Measurements from ENCODE around the gene GPR4.

Gene GPR4

DNA sequence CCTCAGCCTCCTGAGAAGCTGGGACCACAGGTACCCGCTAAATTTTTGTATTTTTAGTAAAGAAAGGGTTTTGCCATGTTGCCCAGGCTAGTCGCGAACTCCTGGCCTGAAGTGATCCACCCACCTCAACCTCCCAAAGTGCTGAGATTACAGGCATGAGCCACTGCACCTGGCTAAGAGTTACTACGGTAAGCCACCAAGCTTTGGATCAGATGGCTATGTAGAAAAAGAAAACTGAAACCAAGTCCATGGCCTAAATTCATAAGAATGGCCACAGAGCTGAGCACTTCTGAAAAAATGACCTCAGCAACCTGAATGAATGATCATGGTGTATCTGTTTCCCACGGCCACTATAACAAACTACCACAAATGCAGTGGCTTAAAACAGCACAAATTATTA lies 26.8 kb downstream of the GPR4 start:
- Histone ChIP-seq H3K27ac (ENCODE audit: low read depth, low read length) (no peak overlapping the region), H3K4me1 (ENCODE audit: control insufficient read depth, insufficient read depth, low read length) (peaks cover 11% of the 10 kb centered on the region)

DNA sequence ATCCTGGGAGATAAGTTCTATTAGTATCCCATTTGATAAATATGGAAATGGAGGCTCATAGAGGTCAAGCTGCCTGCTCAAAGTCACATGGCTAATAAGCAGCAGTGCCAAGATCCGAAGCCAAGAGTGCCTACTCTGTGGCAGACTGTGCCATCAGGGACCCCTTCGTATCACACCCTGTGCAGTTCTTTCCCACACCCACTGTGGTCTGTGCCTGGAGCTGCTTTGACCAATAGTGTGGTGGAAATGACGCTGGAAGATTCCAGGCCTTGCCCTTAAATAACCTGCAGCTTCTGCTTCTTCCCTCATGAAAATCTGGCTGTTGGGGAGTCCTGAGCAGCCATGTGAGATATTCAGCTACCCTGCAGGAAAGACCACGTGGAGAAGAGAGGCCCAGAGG lies 27.5 kb downstream of the GPR4 start:
- H3K4me1 ChIP-seq (ENCODE audit: control insufficient read depth, insufficient read depth, low read length): peaks cover 11% of the 10 kb centered on the region

More for the DNA sequence above, 26.8 kb downstream of the GPR4 start:
- Histone ChIP-seq H3K27me3 (ENCODE audit: control insufficient read depth, insufficient read depth, low read length) (no peaks in the 10 kb centered on the region), H3K4me3 (ENCODE audit: low read length) (no peak overlapping the region), H3K9ac (ENCODE audit: low read length) (no peak overlapping the region), H3K36me3 (ENCODE audit: control insufficient read depth, insufficient read depth, low read length) (no peaks in the 10 kb centered on the region)

DNA sequence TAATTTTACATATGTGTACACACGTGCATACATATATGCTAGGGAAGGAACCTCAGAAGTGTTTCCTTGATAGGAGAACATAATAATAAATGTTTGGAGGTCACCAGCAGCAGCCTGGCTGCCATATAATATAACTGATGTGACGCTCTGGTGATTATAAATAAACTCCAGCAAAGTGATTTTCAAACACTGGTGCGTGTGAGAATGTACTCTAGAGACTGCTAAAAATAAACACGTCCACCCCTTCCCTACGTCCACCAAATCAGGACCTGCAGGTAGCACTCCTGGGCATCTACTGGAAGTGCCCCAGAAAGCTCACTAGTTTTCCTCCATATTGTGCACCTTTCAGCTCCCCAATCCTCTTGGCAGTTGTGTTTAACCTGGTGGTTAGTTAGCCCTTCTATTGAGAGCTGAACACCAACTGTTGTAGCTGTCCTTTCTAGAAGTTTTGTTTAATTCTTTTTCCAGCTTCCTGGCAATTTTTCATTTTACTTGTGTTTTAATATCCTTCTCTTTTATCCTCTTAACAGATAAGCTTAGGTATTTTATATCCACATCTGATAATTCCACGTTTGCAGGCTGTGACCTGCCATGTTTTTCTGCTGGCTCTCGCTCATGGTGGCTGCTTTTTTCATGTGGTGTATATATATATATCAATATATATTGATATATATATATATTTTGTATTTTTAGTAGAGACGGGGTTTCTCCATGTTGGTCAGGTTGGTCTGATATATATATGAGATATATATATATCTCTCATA lies 30.4 kb downstream of the GPR4 start:
- Histone ChIP-seq H3K27ac (ENCODE audit: low read depth, low read length) (no peak overlapping the region), H3K4me1 (ENCODE audit: control insufficient read depth, insufficient read depth, low read length) (peaks cover 1% of the 10 kb centered on the region), H3K27me3 (ENCODE audit: control insufficient read depth, insufficient read depth, low read length) (no peaks in the 10 kb centered on the region), H3K9ac (ENCODE audit: low read length) (no peak overlapping the region), H3K4me3 (ENCODE audit: low read length) (no peak overlapping the region), H3K36me3 (ENCODE audit: control insufficient read depth, insufficient read depth, low read length) (no peaks in the 10 kb centered on the region)

More for the DNA sequence above, 27.5 kb downstream of the GPR4 start:
- no peaks in the 10 kb centered on the region for H3K27me3 ChIP-seq (ENCODE audit: control insufficient read depth, insufficient read depth, low read length)
- no peak overlapping the region for H3K27ac ChIP-seq (ENCODE audit: low read depth, low read length)
- H3K4me3 ChIP-seq (ENCODE audit: low read length): no peak overlapping the region
- no peak overlapping the region for H3K9ac ChIP-seq (ENCODE audit: low read length)
- H3K36me3 ChIP-seq (ENCODE audit: control insufficient read depth, insufficient read depth, low read length): no peaks in the 10 kb centered on the region

DNA sequence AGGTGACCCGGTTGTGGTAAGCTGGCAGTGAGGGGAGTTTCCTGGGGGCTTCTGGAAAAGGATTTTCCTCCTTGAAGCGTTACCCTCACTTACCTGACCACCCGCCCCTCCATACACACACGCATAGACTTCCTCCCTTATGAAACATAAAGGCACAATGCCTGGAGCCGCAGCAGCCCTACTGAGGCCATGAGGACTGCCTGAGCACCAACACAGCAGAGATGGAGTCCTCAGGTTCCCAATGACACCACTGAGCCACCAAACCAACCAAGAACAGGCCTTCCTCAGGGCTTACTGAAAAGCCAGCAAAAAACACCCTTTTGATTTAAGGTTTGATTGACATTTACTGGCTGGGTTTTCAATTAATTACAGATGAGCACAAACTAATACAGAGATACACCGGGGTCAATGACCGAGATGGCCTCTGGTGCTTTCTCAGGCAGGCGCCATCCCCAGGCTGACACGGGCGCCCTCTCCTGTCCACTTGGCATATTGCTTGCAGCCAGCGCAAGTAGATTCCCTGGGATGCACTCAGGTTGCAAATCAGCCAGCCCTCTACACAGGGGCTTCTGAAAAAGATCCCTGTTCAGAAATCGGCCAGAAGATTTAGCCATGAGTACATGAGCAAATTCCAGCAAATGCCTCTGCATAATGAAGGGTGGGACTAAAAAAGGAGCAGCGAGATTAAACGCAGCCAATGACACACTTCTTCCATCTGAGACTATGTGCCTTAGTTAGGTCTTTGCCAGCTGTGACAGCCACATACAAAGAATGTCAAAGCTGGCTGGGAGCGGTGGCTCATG lies 32.2 kb downstream of the GPR4 start:
- H3K27ac ChIP-seq (ENCODE audit: low read depth, low read length): no peak overlapping the region
- H3K4me1 ChIP-seq (ENCODE audit: control insufficient read depth, insufficient read depth, low read length): no peaks in the 10 kb centered on the region
- no peaks in the 10 kb centered on the region for H3K36me3 ChIP-seq (ENCODE audit: control insufficient read depth, insufficient read depth, low read length)
- H3K27me3 ChIP-seq (ENCODE audit: control insufficient read depth, insufficient read depth, low read length): no peaks in the 10 kb centered on the region
- no peak overlapping the region for H3K9ac ChIP-seq (ENCODE audit: low read length)
- H3K4me3 ChIP-seq (ENCODE audit: low read length): no peak overlapping the region

DNA sequence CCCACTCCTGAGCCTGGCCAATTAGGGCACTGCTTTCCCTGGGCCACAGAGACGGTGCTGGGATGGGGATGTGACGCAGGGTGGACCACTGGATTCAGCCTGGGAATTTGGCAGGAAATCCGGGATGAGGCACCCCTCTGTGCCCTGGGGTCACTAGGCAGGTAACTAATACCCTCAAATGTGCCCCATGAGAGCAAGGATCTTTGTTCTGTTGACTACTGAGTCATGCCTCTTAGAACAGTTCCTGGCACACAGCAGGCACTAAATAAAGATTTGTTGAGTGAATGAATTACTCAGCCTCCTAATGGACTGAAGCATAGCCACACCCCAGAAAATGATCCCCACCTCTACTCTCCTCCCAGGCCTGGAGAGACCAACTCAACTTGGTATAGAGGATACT lies 33.3 kb downstream of the GPR4 start:
- Histone ChIP-seq H3K27ac (ENCODE audit: low read depth, low read length) (no peak overlapping the region), H3K36me3 (ENCODE audit: control insufficient read depth, insufficient read depth, low read length) (no peaks in the 10 kb centered on the region), H3K4me1 (ENCODE audit: control insufficient read depth, insufficient read depth, low read length) (no peaks in the 10 kb centered on the region), H3K9ac (ENCODE audit: low read length) (no peak overlapping the region), H3K4me3 (ENCODE audit: low read length) (no peak overlapping the region), H3K27me3 (ENCODE audit: control insufficient read depth, insufficient read depth, low read length) (no peaks in the 10 kb centered on the region)

DNA sequence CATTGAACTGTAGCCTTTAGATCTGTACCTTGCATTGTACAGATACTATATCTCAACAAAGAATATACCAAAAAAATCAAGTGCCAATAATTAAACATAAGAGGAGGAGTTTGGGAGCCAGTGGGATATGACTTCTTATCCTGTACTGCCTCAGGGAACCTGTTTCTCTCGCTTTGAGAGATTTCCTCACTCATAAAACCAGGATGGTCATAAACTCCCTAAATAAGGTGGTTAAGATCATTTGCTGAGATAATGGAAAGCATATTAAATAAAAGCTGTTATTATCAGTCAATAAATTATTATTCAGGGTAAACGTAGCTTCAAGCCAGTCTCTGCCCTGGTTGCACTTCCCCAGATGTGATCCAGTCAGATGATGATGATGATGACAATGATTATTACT lies 34.4 kb downstream of the GPR4 start:
- Histone ChIP-seq H3K27me3 (ENCODE audit: control insufficient read depth, insufficient read depth, low read length) (no peaks in the 10 kb centered on the region), H3K4me1 (ENCODE audit: control insufficient read depth, insufficient read depth, low read length) (no peaks in the 10 kb centered on the region), H3K36me3 (ENCODE audit: control insufficient read depth, insufficient read depth, low read length) (no peaks in the 10 kb centered on the region), H3K9ac (ENCODE audit: low read length) (no peak overlapping the region), H3K27ac (ENCODE audit: low read depth, low read length) (no peak overlapping the region), H3K4me3 (ENCODE audit: low read length) (no peak overlapping the region)

DNA sequence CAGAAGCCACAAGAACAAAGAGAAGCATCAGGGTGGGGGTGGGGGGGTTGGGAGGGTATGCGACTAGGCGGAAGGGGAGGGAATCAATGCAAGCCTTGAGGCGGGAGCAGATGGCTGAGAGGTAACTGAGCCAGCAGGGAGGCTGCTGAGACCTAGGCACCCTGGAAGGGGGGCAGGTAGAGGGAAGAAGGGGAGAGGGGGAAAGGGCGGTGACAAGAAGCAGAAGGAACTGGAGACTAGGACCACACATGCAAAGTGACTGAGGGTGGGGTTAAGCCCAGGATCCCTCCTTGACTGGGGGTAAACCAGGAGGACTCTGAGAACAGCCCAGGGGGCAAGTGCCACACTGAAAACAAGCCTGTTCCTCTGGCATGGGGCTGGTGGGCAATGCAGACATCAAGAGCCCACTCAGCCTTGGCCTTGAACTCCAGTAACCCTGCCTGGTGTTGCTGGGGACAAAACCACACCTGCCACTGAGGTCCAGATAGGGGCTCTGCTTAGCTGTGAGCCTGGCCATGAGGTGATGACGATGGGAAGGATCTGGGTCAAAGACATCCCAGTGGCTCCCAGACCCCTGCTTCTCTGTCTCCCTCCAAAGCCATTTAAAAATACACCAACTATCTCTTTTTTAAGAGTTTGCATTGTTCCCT lies 37.8 kb downstream of the GPR4 start:
- H3K9ac ChIP-seq (ENCODE audit: low read length): no peak overlapping the region
- H3K4me3 ChIP-seq (ENCODE audit: low read length): no peak overlapping the region
- H3K27me3 ChIP-seq (ENCODE audit: control insufficient read depth, insufficient read depth, low read length): no peaks in the 10 kb centered on the region
- H3K27ac ChIP-seq (ENCODE audit: low read depth, low read length): no peak overlapping the region
- no peaks in the 10 kb centered on the region for H3K36me3 ChIP-seq (ENCODE audit: control insufficient read depth, insufficient read depth, low read length)
- H3K4me1 ChIP-seq (ENCODE audit: control insufficient read depth, insufficient read depth, low read length): no peaks in the 10 kb centered on the region

DNA sequence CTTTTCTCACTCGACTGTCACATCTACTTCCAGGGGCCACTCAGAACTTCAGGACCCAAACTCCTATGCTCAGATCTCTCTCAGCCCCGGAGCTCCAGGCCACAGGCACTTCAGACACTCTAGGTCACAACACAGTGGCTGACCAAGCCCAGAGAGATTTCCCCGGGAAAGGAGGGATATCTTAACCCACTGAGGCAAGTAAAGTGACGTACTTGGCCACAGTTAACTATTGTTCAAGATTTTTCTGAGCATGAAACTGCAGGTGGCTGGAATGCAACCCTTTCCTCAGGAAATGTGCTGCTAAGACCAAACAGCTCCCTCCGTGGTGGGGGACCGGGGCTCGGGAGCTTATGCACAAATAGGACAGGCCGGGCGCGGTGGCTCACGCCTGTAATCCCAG lies 41.3 kb downstream of the GPR4 start:
- Histone ChIP-seq H3K27me3 (ENCODE audit: control insufficient read depth, insufficient read depth, low read length) (no peaks in the 10 kb centered on the region), H3K4me3 (ENCODE audit: low read length) (no peak overlapping the region), H3K27ac (ENCODE audit: low read depth, low read length) (no peak overlapping the region), H3K36me3 (ENCODE audit: control insufficient read depth, insufficient read depth, low read length) (no peaks in the 10 kb centered on the region), H3K9ac (ENCODE audit: low read length) (no peak overlapping the region), H3K4me1 (ENCODE audit: control insufficient read depth, insufficient read depth, low read length) (no peaks in the 10 kb centered on the region)

DNA sequence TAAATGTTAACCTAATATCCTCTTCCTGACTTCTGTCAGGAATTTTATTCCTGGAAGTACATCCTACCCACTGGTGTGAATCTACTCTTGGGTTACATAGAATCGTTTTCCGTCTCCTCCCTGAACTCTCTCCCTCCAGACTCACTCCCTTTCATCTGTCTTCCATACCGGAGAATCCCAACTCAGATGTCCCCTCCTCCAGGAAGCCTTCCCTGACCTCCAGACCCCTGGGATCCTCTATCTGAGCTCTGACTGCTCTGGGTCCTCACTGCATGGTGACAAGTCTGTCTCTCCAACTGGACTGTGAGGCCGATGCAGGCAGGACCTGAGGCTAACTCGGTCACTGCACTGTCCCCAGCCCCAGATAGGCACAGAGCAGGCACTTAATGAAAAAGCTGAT lies 42.0 kb downstream of the GPR4 start:
- Histone ChIP-seq H3K36me3 (ENCODE audit: control insufficient read depth, insufficient read depth, low read length) (no peaks in the 10 kb centered on the region), H3K9ac (ENCODE audit: low read length) (no peak overlapping the region), H3K27ac (ENCODE audit: low read depth, low read length) (no peak overlapping the region), H3K4me1 (ENCODE audit: control insufficient read depth, insufficient read depth, low read length) (no peaks in the 10 kb centered on the region), H3K4me3 (ENCODE audit: low read length) (no peak overlapping the region), H3K27me3 (ENCODE audit: control insufficient read depth, insufficient read depth, low read length) (no peaks in the 10 kb centered on the region)

DNA sequence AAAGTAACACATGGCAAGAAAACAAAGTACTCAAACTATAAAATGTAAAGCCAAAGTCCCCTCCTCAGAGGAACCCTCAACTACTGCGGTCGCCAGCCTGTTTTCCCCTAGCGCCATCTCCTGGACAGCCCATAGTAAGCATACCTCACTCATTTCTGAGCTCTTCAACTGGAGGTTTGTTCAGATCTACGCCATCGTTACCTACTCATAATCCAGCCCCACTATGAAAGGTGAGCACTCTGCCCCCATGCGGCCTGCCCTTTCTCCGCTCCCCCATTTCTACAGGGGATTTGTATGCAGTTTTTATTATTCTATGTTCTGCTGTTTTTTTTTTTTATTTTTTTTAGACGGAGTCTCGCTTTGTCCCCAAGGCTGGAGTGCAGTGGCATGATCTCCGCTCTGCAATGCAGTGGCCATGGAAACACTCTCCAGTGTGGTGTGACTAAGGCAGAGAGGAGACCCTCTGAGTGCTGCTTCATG lies 43.6 kb downstream of the GPR4 start:
- H3K4me3 ChIP-seq (ENCODE audit: low read length): no peak overlapping the region
- H3K27ac ChIP-seq (ENCODE audit: low read depth, low read length): no peak overlapping the region
- H3K4me1 ChIP-seq (ENCODE audit: control insufficient read depth, insufficient read depth, low read length): no peaks in the 10 kb centered on the region
- H3K27me3 ChIP-seq (ENCODE audit: control insufficient read depth, insufficient read depth, low read length): no peaks in the 10 kb centered on the region
- H3K9ac ChIP-seq (ENCODE audit: low read length): no peak overlapping the region
- H3K36me3 ChIP-seq (ENCODE audit: control insufficient read depth, insufficient read depth, low read length): no peaks in the 10 kb centered on the region

DNA sequence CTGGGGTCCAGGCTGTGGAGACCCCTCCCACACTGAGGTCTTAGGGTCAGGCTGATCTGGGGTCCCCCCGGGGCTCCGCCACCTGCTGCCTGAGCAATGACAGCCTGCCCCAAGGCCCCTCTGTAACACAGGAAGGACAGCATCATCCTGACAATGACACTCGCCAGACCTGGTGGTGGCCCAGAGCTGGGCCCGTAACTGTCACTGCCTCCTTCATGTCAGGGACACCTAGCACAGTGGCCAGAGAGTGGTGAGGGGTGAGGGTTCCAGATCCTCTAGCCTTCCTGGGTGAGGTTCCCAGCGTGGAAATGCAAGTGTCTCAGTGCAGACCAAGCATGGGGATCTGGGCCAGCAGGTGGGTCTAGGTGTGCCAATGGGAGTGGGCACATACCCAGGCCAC lies 45.2 kb downstream of the GPR4 start:
- Histone ChIP-seq H3K4me1 (ENCODE audit: control insufficient read depth, insufficient read depth, low read length) (no peaks in the 10 kb centered on the region), H3K27me3 (ENCODE audit: control insufficient read depth, insufficient read depth, low read length) (no peaks in the 10 kb centered on the region), H3K36me3 (ENCODE audit: control insufficient read depth, insufficient read depth, low read length) (no peaks in the 10 kb centered on the region), H3K4me3 (ENCODE audit: low read length) (no peak overlapping the region), H3K9ac (ENCODE audit: low read length) (no peak overlapping the region), H3K27ac (ENCODE audit: low read depth, low read length) (no peak overlapping the region)

DNA sequence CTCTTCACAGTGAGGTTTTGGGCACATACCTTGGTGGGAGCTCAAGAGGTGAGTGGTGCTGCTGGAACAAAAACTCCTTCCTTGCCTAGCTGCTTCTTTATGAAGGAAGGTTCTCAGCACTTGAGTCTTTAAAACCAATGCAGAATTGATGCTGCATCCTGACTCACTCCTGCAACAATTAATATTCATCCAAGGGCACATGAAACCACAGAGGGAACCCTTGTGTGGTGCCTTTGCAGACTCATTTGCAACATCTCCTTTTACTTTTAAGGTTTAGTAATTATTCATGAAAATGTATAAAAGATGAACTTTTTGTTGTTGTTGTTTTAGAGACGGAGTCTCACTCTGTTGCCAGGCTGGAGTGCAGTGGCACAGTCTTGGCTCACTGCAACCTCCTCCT lies 47.5 kb downstream of the GPR4 start:
- no peaks in the 10 kb centered on the region for H3K36me3 ChIP-seq (ENCODE audit: control insufficient read depth, insufficient read depth, low read length)
- H3K27ac ChIP-seq (ENCODE audit: low read depth, low read length): no peak overlapping the region
- no peaks in the 10 kb centered on the region for H3K27me3 ChIP-seq (ENCODE audit: control insufficient read depth, insufficient read depth, low read length)
- no peak overlapping the region for H3K4me3 ChIP-seq (ENCODE audit: low read length)
- H3K9ac ChIP-seq (ENCODE audit: low read length): no peak overlapping the region
- H3K4me1 ChIP-seq (ENCODE audit: control insufficient read depth, insufficient read depth, low read length): no peaks in the 10 kb centered on the region
